22Rv1 (cell line): Measurements from ENCODE around the gene ACTR8.

Experiments used
- CTCF ChIP-seq: fragments of 450-650 bp; IDR thresholded peaks from 2 replicates; pipeline ENCODE4 v1.5.1; 2017; ENCODE audit warnings: mild to moderate bottlenecking
- ZFX ChIP-seq: fragments of 450-650 bp; IDR thresholded peaks from 2 replicates; pipeline ENCODE4 v1.6.1; 2017; ENCODE audit warnings: antibody characterized with exemption, borderline replicate concordance

- TF ChIP-seq CTCF (no peak), ZFX (no peak)
These were observed 64.7 kb downstream of the ACTR8 start for GRCh38 chr3:53817211-53817610.
